ENCODE data around the gene ENPEP. TPM values are rescaled to one million over a fixed set of nuclear protein-coding genes. Genes with fewer than 3 reads are reported as not detected.

Gene ENPEP
- total and polyA plus RNA-seq, 8 donors: 0.19 to 11.9 (median 0.45) TPM; not detected in 1

Small RNA genes lying within 50 kb of the gene (small RNA-seq; reads per million reads assigned to genes)
- gene RF00494: 0 reads per million in 4 donors

Other genes starting within 250 kb of the ENPEP start
- gene PITX2, start 146.9 kb downstream of the ENPEP start, total RNA-seq: 1 to 10 TPM in 2 of 5 donors, not detected in 3; 1.1 to 2.6 TPM
- gene PITX2, start 146.9 kb downstream of the ENPEP start, polyA plus RNA-seq: under 1 TPM in 1 of 3 donors, not detected in 2; 0.53 TPM

All from stomach (tissue), 8 donors.